DND-41 (cell line): ENCODE data around the gene NTN4.

Source experiments
- CTCF ChIP-seq: IDR thresholded peaks from 2 replicates; pipeline ENCODE4 v1.5.1; 2012; ENCODE audit warnings: borderline replicate concordance, low read length, moderate library complexity, mild to moderate bottlenecking; ENCODE audit not compliant: poor library complexity, severe bottlenecking; ENCODE audit errors: extremely low read depth
- EZH2 ChIP-seq: IDR thresholded peaks from 3 replicates; pipeline ENCODE4 v1.6.1; 2012; ENCODE audit warnings: borderline replicate concordance, low read depth, mild to moderate bottlenecking, moderate library complexity, low read length, inconsistent platforms; ENCODE audit not compliant: severe bottlenecking

- TF ChIP-seq CTCF, result no peak
- TF ChIP-seq EZH2, result no peak
Measured at GRCh38 chr12:95683418-95683817, 107.1 kb downstream of the NTN4 start.
